ENCODE results near the gene FAM120A. TPM values are rescaled to one million over a fixed set of nuclear protein-coding genes. Genes with fewer than 3 reads are reported as not detected.

The FAM120A gene
- total and polyA plus RNA-seq, 4 donors, result 28.3 to 91.0 (median 50.3) TPM

DNA sequence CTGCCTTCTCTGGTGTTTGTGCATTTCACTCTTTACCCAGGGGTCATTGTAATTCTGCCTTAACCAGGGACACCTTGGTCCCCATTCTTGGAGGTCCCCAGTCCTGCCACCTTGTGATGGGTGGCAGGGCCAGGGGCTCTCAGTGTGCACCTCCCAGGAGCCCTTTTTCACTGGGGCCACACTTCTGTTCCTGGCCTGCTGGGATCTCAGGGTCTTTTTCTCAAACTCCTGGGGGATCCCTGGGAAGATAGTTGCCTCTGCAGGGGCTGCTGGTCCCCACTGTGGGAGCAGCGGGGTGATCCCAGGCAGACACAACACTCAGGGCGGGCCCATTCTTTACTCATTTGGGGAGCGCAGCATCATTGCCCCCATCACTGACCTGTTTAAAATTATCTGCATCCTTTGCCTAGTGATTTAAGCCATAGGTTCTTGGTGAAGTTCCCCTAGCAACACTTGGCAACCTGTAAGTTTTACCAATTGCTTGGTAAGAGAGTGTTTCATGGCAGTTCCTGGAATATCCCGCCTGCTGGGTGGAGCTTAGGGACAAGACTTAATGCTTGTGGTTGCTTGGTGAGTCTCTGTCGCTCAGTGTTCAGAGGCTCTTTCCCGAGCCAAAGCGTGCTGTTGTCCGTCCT is 140.6 kb downstream of the FAM120A start:
- DNase-seq (ENCODE audit: low spot score), result no peak
- Histone ChIP-seq H3K27ac (ENCODE audit: low read depth in 1 of 2, low read length in 2 of 2) (no peak overlapping the region), H3K36me3 (ENCODE audit: control insufficient read depth in 4 of 4, insufficient read depth in 3 of 4, low read depth in 1 of 4, low read length in 3 of 4) (no peaks in the 10 kb centered on the region), H3K9ac (ENCODE audit: low read depth in 1 of 2, low read length in 2 of 2) (no peak overlapping the region), H3K4me3 (ENCODE audit: low read depth in 1 of 3, low read length in 3 of 3) (no peak overlapping the region), H3K9me3 (ENCODE audit: control insufficient read depth in 4 of 4, low read length in 3 of 4) (no peaks in the 10 kb centered on the region), H3K27me3 (ENCODE audit: control insufficient read depth in 4 of 4, insufficient read depth in 4 of 4, low read length in 3 of 4) (no peaks in the 10 kb centered on the region), H3K4me1 (ENCODE audit: control insufficient read depth in 4 of 4, insufficient read depth in 4 of 4, low read length in 3 of 4) (peaks cover 0 to 3% (median 0%) of the 10 kb centered on the region in 4 donors)
- 96% methylated on average over 8 of the region's 8 CpGs for WGBS
- no peak for TF ChIP-seq TAF1 (conservative IDR thresholded peaks at IDR 0.05)
- TF ChIP-seq GABPA (IDR thresholded peaks at IDR 0.05 in 1 of 2, conservative IDR thresholded peaks at IDR 0.05 in 1 of 2), result no peak

DNA sequence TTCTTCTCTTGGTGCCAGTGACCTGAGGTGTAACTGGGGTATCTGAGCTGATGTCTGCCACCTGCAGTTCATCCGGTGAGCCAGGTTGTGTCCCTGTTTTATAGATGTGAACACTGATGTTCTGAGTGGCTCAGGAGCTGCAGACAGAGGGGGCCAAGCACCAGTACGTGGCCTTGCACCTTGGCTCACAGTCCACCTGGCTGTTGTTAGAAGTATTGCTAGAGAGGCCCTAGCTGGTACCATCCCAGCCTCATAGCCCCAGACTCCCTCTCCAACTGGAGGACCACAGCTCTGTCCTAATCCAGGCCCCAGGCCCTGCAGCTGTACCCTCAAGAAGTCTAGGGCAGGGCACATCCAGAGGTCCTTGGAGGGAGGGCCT is 141.1 kb downstream of the FAM120A start:
- Histone ChIP-seq H3K27ac (ENCODE audit: low read depth in 1 of 2, low read length in 2 of 2) (no peak overlapping the region), H3K4me1 (ENCODE audit: control insufficient read depth in 4 of 4, insufficient read depth in 4 of 4, low read length in 3 of 4) (peaks cover 0 to 3% (median 0%) of the 10 kb centered on the region in 4 donors), H3K36me3 (ENCODE audit: control insufficient read depth in 4 of 4, insufficient read depth in 3 of 4, low read depth in 1 of 4, low read length in 3 of 4) (no peaks in the 10 kb centered on the region), H3K27me3 (ENCODE audit: control insufficient read depth in 4 of 4, insufficient read depth in 4 of 4, low read length in 3 of 4) (no peaks in the 10 kb centered on the region), H3K4me3 (ENCODE audit: low read depth in 1 of 3, low read length in 3 of 3) (no peak overlapping the region), H3K9ac (ENCODE audit: low read depth in 1 of 2, low read length in 2 of 2) (no peak overlapping the region), H3K9me3 (ENCODE audit: control insufficient read depth in 4 of 4, low read length in 3 of 4) (no peaks in the 10 kb centered on the region)
- TF ChIP-seq NR2F2 (IDR thresholded peaks at IDR 0.05) (no peak), SP1 (IDR thresholded peaks at IDR 0.05) (no peak), RAD21 (IDR thresholded peaks at IDR 0.05) (no peak), TAF1 (conservative IDR thresholded peaks at IDR 0.05) (no peak)
- TF ChIP-seq, protein P1, sequence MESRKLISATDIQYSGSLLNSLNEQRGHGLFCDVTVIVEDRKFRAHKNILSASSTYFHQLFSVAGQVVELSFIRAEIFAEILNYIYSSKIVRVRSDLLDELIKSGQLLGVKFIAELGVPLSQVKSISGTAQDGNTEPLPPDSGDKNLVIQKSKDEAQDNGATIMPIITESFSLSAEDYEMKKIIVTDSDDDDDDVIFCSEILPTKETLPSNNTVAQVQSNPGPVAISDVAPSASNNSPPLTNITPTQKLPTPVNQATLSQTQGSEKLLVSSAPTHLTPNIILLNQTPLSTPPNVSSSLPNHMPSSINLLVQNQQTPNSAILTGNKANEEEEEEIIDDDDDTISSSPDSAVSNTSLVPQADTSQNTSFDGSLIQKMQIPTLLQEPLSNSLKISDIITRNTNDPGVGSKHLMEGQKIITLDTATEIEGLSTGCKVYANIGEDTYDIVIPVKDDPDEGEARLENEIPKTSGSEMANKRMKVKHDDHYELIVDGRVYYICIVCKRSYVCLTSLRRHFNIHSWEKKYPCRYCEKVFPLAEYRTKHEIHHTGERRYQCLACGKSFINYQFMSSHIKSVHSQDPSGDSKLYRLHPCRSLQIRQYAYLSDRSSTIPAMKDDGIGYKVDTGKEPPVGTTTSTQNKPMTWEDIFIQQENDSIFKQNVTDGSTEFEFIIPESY (IDR thresholded peaks at IDR 0.05), result no peak
- TF ChIP-seq, protein P2, sequence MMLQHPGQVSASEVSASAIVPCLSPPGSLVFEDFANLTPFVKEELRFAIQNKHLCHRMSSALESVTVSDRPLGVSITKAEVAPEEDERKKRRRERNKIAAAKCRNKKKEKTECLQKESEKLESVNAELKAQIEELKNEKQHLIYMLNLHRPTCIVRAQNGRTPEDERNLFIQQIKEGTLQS (IDR thresholded peaks at IDR 0.05), result no peak
- TF ChIP-seq, protein P3, sequence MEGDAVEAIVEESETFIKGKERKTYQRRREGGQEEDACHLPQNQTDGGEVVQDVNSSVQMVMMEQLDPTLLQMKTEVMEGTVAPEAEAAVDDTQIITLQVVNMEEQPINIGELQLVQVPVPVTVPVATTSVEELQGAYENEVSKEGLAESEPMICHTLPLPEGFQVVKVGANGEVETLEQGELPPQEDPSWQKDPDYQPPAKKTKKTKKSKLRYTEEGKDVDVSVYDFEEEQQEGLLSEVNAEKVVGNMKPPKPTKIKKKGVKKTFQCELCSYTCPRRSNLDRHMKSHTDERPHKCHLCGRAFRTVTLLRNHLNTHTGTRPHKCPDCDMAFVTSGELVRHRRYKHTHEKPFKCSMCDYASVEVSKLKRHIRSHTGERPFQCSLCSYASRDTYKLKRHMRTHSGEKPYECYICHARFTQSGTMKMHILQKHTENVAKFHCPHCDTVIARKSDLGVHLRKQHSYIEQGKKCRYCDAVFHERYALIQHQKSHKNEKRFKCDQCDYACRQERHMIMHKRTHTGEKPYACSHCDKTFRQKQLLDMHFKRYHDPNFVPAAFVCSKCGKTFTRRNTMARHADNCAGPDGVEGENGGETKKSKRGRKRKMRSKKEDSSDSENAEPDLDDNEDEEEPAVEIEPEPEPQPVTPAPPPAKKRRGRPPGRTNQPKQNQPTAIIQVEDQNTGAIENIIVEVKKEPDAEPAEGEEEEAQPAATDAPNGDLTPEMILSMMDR (IDR thresholded peaks at IDR 0.05; ENCODE audit: low read depth, low read length, missing input control), result no peak
- TF ChIP-seq, protein P4, sequence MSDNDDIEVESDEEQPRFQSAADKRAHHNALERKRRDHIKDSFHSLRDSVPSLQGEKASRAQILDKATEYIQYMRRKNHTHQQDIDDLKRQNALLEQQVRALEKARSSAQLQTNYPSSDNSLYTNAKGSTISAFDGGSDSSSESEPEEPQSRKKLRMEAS (IDR thresholded peaks at IDR 0.05), result no peak
- peak; percentile 26 for DNase-seq (ENCODE audit: low spot score)
- 83% methylated on average over 2 of the region's 2 CpGs for WGBS

DNA sequence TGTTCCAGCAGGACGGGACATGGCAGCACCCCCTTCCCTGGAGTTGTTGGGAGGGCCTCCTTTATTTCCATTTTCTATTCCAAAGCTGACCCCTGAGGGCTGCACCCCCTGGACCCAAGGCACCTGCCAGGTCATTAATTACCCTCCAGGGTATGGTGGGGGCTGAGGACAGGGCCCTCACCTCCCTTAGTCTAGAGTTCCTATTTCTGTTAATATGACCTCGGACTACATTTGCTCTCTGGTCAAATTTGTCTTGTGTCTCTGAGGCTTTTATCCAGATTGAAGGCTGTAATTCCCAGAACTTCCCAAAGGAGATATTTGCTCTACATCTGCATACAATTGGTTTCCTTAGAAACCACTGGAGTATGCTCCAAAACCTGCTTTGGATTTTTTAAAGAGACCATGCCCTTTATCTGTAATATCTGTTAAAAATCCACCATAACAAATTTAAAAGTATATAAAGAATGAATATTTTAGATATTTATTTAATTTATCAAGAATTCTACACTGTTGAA is 141.7 kb downstream of the FAM120A start:
- no peak for DNase-seq (ENCODE audit: low spot score)
- Histone ChIP-seq H3K9me3 (ENCODE audit: control insufficient read depth in 4 of 4, low read length in 3 of 4) (no peaks in the 10 kb centered on the region), H3K27ac (ENCODE audit: low read depth in 1 of 2, low read length in 2 of 2) (no peak overlapping the region), H3K36me3 (ENCODE audit: control insufficient read depth in 4 of 4, insufficient read depth in 3 of 4, low read depth in 1 of 4, low read length in 3 of 4) (no peaks in the 10 kb centered on the region), H3K4me1 (ENCODE audit: control insufficient read depth in 4 of 4, insufficient read depth in 4 of 4, low read length in 3 of 4) (peaks cover 0 to 3% (median 0%) of the 10 kb centered on the region in 4 donors), H3K4me3 (ENCODE audit: low read depth in 1 of 3, low read length in 3 of 3) (no peak overlapping the region), H3K27me3 (ENCODE audit: control insufficient read depth in 4 of 4, insufficient read depth in 4 of 4, low read length in 3 of 4) (no peaks in the 10 kb centered on the region), H3K9ac (ENCODE audit: low read depth in 1 of 2, low read length in 2 of 2) (no peak overlapping the region)
- 93% methylated on average over 2 of the region's 2 CpGs for WGBS
- TF ChIP-seq, protein P2 (IDR thresholded peaks at IDR 0.05), result no peak
- TF ChIP-seq, protein P4 (IDR thresholded peaks at IDR 0.05), result no peak
- TF ChIP-seq, protein P1 (IDR thresholded peaks at IDR 0.05), result no peak
- TF ChIP-seq TAF1 (conservative IDR thresholded peaks at IDR 0.05), result no peak
- TF ChIP-seq, protein P3 (IDR thresholded peaks at IDR 0.05; ENCODE audit: low read depth, low read length, missing input control), result no peak
- no peak for TF ChIP-seq YY1 (IDR thresholded peaks at IDR 0.05)
- no peak for TF ChIP-seq JUND (IDR thresholded peaks at IDR 0.05)
- TF ChIP-seq SP1 (IDR thresholded peaks at IDR 0.05), result no peak
- no peak for TF ChIP-seq RAD21 (IDR thresholded peaks at IDR 0.05)
- no peak for TF ChIP-seq FOXA2 (IDR thresholded peaks at IDR 0.05)
- no peak for TF ChIP-seq HNF4A (conservative IDR thresholded peaks at IDR 0.05)
- TF ChIP-seq RXRA (IDR thresholded peaks at IDR 0.05), result no peak
- no peak for TF ChIP-seq EGR1 (IDR thresholded peaks at IDR 0.05; ENCODE audit: low read depth in 2 of 2)
- TF ChIP-seq FOXA1 (IDR thresholded peaks at IDR 0.05), result no peak
- TF ChIP-seq HNF4G (IDR thresholded peaks at IDR 0.05), result no peak
